ENCODE data around the gene PPP1R3F. TPM values are rescaled to one million over a fixed set of nuclear protein-coding genes. Genes with fewer than 3 reads are reported as not detected.

Gene PPP1R3F
- total and polyA plus RNA-seq, 4 donors, result 0.78 to 1.7 (median 1.4) TPM

GRCh38 chrX:49238735-49239134 is 30.9 kb upstream of the PPP1R3F start:
- H3K9ac ChIP-seq (ENCODE audit: low read depth in 1 of 2, low read length in 2 of 2), result no peak overlapping the region
- no peaks in the 10 kb centered on the region for H3K9me3 ChIP-seq (ENCODE audit: control insufficient read depth in 4 of 4, low read length in 3 of 4)
- no peaks in the 10 kb centered on the region for H3K4me1 ChIP-seq (ENCODE audit: control insufficient read depth in 4 of 4, insufficient read depth in 4 of 4, low read length in 3 of 4)
- WGBS, result 75% methylated on average over 7 of the region's 7 CpGs
- no peak overlapping the region for H3K4me3 ChIP-seq (ENCODE audit: low read depth in 1 of 3, low read length in 3 of 3)
- no peak for DNase-seq (ENCODE audit: low spot score)
- no peak overlapping the region for H3K27ac ChIP-seq (ENCODE audit: low read depth in 1 of 2, low read length in 2 of 2)
- TF ChIP-seq SP1 (IDR thresholded peaks at IDR 0.05) (peak; percentile 25), ZBTB33 (IDR thresholded peaks at IDR 0.05) (no peak), HNF4A (conservative IDR thresholded peaks at IDR 0.05) (peak in 1 of 2 donors; percentile 65)
- peaks cover 0 to 13% (median 3%) of the 10 kb centered on the region in 4 donors for H3K36me3 ChIP-seq (ENCODE audit: control insufficient read depth in 4 of 4, insufficient read depth in 3 of 4, low read depth in 1 of 4, low read length in 3 of 4)
- H3K27me3 ChIP-seq (ENCODE audit: control insufficient read depth in 4 of 4, insufficient read depth in 4 of 4, low read length in 3 of 4), result no peaks in the 10 kb centered on the region

GRCh38 chrX:49242545-49243066 is 27.0 kb upstream of the PPP1R3F start:
- H3K4me3 ChIP-seq (ENCODE audit: low read depth in 1 of 3, low read length in 3 of 3), result no peak overlapping the region
- H3K9me3 ChIP-seq (ENCODE audit: control insufficient read depth in 4 of 4, low read length in 3 of 4), result no peaks in the 10 kb centered on the region
- H3K36me3 ChIP-seq (ENCODE audit: control insufficient read depth in 4 of 4, insufficient read depth in 3 of 4, low read depth in 1 of 4, low read length in 3 of 4), result peaks cover 0 to 18% (median 3%) of the 10 kb centered on the region in 4 donors
- TF ChIP-seq JUND (IDR thresholded peaks at IDR 0.05) (no peak), HNF4A (conservative IDR thresholded peaks at IDR 0.05) (no peak)
- H3K27ac ChIP-seq (ENCODE audit: low read depth in 1 of 2, low read length in 2 of 2), result no peak overlapping the region
- no peak overlapping the region for H3K9ac ChIP-seq (ENCODE audit: low read depth in 1 of 2, low read length in 2 of 2)
- no peak for DNase-seq (ENCODE audit: low spot score)
- H3K4me1 ChIP-seq (ENCODE audit: control insufficient read depth in 4 of 4, insufficient read depth in 4 of 4, low read length in 3 of 4), result no peaks in the 10 kb centered on the region
- H3K27me3 ChIP-seq (ENCODE audit: control insufficient read depth in 4 of 4, insufficient read depth in 4 of 4, low read length in 3 of 4), result no peaks in the 10 kb centered on the region
- WGBS, result 96% methylated on average over 12 of the region's 12 CpGs

GRCh38 chrX:49243166-49243565 is 26.4 kb upstream of the PPP1R3F start:
- WGBS, result 96% methylated on average over 12 of the region's 12 CpGs
- no peaks in the 10 kb centered on the region for H3K9me3 ChIP-seq (ENCODE audit: control insufficient read depth in 4 of 4, low read length in 3 of 4)
- peaks cover 0 to 18% (median 3%) of the 10 kb centered on the region in 4 donors for H3K36me3 ChIP-seq (ENCODE audit: control insufficient read depth in 4 of 4, insufficient read depth in 3 of 4, low read depth in 1 of 4, low read length in 3 of 4)
- no peak for DNase-seq (ENCODE audit: low spot score)
- no peaks in the 10 kb centered on the region for H3K4me1 ChIP-seq (ENCODE audit: control insufficient read depth in 4 of 4, insufficient read depth in 4 of 4, low read length in 3 of 4)
- H3K27me3 ChIP-seq (ENCODE audit: control insufficient read depth in 4 of 4, insufficient read depth in 4 of 4, low read length in 3 of 4), result no peaks in the 10 kb centered on the region
- TF ChIP-seq NR2F2 (IDR thresholded peaks at IDR 0.05) (no peak), REST (IDR thresholded peaks at IDR 0.05) (no peak), RXRA (IDR thresholded peaks at IDR 0.05) (no peak), FOXA1 (IDR thresholded peaks at IDR 0.05) (no peak), ZBTB33 (IDR thresholded peaks at IDR 0.05) (no peak), CTCF (IDR thresholded peaks at IDR 0.05; ENCODE audit: low read depth, low read length, missing input control) (no peak), GABPA (IDR thresholded peaks at IDR 0.05 in 1 of 2, conservative IDR thresholded peaks at IDR 0.05 in 1 of 2) (no peak), TAF1 (conservative IDR thresholded peaks at IDR 0.05) (no peak)
- H3K9ac ChIP-seq (ENCODE audit: low read depth in 1 of 2, low read length in 2 of 2), result no peak overlapping the region
- no peak overlapping the region for H3K27ac ChIP-seq (ENCODE audit: low read depth in 1 of 2, low read length in 2 of 2)
- no peak overlapping the region for H3K4me3 ChIP-seq (ENCODE audit: low read depth in 1 of 3, low read length in 3 of 3)

Measured in liver (tissue), 9 donors.